HCEC 1CT (cell line): ENCODE measurements around the gene FOXO6.

Experiments
- DNase-seq: peaks from one replicate; pipeline ENCODE4 v3.0.0-alpha.2; 2017

Gene FOXO6

DNA sequence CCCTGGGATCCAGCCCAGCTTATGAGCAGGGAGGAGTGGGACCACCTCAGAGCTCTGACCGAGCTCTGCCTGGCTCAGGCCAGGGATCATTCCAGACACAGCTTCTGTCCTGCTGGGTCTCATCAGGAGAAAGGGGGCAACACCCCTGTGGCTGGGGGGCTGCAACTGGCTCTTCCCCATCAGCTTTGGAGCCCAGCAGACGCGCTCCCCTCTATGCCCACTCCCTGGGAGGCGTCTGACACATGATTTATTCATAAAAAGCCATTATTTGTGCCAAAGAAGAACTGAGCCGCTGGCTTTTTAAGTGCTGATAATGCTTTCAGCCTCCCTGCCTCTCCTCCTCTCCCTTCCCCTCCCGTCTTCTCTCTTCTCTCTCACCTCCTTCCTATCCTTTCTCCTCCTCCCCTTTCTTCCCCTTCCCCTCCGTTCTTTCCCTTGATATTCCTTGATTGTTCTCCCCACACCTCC lies 25.0 kb downstream of the FOXO6 start:
- DNase-seq = no peak

DNA sequence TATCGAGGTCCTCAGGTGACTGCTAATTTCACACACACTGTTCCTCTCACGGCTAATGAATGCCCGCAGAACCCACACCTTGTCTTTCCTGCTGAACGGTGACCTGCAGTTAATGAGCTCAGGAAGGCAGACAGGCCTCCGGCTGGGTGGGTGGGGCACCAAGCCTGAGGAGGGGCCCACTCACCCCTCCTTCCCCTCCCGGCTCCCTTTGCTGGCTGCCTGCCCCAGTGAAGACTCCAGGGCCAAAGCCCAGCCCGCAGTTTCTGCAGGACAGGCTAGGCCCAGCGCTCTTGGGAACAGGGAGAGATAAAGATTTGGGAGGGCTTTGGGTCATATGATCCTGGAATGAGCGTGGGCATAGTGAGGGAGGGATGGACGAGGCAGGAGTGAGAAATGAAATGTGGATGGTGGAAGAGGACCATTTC lies 26.4 kb downstream of the FOXO6 start:
- DNase-seq = no peak

DNA sequence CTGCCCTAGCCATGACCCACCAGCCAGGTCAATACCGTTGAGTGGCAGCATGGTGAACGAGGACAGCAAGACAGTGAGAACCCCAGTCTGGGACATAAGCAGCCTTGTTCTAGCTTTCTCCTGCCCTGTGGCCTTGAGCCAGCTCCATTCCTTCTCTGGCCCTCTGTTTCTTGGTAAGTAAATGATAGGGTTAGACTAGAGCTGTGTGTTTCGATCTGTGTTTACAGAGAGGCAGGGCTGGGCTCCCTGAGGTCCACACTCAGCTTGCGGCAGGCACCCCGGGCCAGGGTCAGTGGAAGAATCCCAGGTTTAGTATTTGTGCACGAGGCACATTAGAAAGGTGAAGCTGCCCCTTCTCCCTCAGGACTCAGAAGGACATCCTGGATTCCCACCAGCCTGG lies 27.3 kb downstream of the FOXO6 start:
- DNase-seq = no peak

DNA sequence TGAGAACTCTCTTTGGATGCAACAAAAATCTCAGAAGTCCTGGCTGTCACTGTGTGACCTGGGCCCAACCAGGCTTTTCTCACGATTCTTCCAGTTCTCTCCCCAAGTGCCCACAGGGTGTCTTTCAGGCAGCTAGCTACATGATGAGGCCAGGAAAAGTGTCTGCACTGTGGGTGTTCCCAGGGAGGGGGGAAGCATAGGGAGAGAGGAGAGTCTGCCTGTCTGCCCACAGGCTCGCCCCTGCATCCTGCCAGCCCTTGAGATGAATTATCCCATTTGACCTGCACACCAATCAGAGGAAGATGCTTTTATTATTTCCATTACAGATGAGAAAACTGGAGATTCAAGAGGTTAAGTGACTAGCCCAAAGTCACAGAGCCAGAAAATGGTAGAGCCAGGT lies 27.8 kb downstream of the FOXO6 start:
- no peak for DNase-seq

GRCh38 chr1:41390166-41390565 lies 28.9 kb downstream of the FOXO6 start:
- no peak for DNase-seq

- DNase-seq = no peak
These were observed 29.3 kb downstream of the FOXO6 start for GRCh38 chr1:41390573-41390972.

- DNase-seq = no peak
These were observed 30.7 kb downstream of the FOXO6 start for GRCh38 chr1:41391834-41392527.

GRCh38 chr1:41392528-41392924 lies 31.3 kb downstream of the FOXO6 start:
- DNase-seq = no peak

GRCh38 chr1:41393716-41394368 lies 32.6 kb downstream of the FOXO6 start:
- DNase-seq = no peak

GRCh38 chr1:41394369-41394744 lies 33.1 kb downstream of the FOXO6 start:
- no peak for DNase-seq

DNA sequence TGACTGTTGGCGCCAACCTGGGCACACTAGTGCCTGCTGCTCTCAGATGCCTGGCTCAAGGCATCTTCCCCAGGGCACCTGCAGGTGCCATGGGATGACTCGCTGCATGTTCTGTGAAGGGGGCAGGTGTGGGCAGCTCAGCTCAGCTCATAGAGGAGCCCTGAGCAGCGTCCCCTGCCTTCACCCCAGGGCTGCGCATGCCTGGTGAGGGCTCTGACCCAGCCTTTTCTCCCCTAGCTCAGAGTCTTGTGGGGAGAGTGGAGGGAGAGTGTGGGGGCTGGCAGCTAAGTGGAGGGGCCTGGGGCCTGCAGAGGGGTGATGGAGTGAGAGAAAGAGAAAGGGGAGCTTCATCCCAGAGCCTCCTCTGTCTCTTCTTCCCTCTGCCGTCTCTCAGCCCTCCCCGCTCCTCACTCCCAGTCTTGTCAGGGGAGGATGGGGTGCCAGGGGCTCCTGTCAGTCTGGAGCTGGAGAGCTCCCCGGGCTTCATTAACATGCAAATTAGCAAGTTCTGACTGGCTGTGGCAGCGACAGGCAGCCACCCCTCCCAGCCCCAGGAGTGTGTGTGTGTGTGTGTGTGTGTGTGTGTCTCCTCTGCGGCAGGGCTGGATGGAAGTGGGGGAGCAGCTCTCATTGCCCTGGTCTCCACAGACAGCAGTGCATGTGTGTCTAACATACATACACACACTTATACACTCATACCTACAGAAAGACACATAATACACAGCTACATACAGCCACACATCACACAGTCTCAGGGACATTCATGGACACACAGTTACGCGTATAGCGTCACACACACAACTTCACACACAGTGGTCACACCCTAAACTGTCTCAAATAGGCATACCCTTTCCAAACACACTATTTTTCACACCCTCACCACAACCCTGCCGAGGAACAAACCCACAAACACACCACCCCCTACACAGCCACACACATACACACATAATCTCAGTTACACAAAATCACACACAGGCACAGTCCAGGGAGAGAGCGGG lies 34.0 kb downstream of the FOXO6 start:
- no peak for DNase-seq

DNA sequence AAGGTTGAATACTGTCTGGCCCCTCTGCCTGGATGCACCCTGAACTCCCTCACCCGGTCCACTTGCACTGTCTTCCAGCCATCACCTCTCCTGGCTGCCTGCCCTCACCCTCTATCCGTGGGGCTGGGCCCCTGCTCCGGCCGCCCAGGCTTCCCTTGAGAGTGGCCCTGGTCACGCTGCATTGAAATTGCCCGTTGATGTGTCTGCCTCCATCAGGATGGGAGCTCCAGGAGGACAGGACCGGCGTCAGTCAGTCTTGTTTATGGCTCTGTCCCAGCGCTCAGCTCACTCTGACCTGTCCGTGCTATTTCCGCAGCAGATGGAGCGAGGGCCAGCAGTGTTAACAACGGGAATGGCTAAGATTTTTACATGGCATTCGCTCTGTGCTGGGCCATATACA lies 34.9 kb downstream of the FOXO6 start:
- DNase-seq = no peak

DNA sequence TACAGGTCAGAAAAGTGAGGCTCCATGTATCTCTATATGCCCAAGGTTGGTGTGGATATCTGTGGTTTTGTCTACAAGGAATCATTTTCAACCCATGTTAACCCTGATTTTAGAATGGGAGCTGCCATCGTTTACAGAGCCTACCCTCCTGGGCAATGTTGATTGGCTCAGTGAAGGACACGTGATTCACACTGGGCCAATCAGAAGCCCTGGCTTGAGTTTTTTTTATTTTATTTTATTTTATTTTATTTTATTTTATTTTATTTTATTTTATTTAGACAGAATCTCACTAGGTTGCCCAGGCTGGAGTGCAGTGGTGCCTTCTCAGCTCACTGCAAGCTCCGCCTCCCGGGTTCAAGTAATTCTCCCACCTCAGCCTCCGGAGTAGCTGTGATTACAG lies 35.8 kb downstream of the FOXO6 start:
- DNase-seq = no peak

GRCh38 chr1:41397753-41398330 lies 36.6 kb downstream of the FOXO6 start:
- no peak for DNase-seq

GRCh38 chr1:41399145-41399795 lies 38.0 kb downstream of the FOXO6 start:
- no peak for DNase-seq

- no peak for DNase-seq
These were observed 39.0 kb downstream of the FOXO6 start for GRCh38 chr1:41400225-41400624.

GRCh38 chr1:41401899-41402298 lies 40.7 kb downstream of the FOXO6 start:
- DNase-seq = no peak

DNA sequence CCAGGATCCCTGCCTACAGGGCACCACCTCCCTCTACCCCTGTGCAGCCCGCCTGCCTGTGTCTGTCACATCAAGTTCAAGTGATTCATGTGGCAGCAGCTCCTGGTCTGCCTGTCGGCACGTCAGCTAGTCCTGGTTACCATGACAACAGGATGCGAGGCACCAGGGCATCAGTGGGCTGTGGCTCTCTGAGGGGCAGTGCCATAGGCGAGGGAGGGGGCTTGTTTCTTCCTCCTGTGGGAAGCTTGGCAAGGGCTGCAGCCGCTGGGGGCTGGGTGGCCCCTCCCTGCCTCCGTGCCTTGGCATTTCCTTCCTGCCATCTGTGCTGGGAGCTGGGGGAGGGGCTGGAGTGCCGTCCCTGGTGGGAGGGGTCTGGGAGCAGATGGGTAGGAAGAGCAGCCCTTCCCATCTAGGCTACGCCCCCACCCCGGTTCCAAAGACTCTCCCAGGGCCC lies 43.1 kb downstream of the FOXO6 start:
- no peak for DNase-seq

DNA sequence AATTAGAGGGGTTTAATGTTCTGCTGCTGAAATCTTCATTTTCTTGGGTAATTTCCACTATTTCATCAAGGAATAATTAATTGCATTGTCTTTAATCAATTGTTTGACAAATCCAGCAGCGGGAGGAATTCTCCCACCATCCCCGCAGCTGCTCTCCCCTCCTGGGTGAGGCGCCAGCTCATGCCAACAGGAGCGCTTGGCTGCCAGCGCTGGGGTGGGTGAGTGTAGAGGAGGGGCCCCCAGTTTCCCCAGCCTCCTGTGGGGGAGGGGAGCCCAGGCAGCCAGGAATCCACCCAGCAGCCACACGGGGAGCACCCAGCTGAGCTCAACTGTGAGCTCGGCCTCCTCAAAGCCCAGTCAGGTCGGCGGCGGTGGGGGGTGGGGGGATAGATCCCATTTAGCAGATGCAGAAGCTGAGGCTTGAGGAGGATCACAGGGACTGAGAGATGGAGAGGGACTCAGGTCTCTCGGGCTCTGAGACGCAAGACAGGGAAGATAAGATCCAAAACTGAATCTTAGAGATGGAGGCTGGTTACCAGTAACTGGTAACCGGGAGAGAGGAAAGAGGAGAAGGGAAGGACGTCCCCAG lies 46.5 kb downstream of the FOXO6 start:
- DNase-seq = no peak

DNA sequence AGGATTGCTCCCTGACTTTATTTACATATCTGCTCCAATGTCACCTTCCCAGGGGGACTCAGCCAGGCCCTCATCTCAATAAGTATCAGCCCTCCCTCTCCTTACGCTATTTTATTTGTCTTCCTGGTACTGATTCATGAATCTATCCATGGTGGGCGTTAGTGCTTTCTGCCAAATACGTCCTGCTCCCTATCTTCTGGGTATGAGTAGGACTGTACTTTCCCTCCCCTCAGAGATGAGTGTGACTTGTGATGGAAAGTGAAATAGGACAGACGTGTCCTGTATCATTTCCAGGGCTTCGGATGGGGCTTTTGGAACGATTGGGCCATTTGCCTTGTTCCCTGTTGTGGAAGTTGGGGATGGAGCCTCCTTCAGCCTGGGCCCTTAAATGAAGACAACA lies 47.5 kb downstream of the FOXO6 start:
- DNase-seq = no peak

- DNase-seq = no peak
These were observed 48.6 kb downstream of the FOXO6 start for GRCh38 chr1:41409825-41410224.

DNA sequence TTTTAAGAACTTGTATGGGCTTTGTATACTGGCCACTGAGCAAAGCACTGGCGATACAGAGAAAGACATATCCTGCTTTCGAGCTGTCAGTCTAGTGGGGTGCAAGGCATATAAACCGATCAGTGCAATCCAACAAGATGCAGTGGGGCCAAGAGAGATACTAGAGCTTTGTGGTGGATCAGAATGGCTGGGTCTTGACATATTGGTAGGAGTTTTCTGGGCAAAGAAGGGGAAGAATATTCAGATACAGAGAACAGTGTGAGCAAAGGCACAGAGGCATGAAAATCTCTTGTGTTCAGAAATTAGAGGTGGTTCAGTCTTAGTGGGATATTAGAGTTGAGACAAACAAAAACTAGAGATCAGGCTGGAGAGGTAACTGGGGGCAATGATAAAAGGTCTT lies 49.2 kb downstream of the FOXO6 start:
- DNase-seq = no peak
